ENCODE data around the gene FRG2.
"Not testable (repeated sequence)": the region's sequence is repeated elsewhere in the genome, so short reads cannot be mapped to it uniquely, and the experiment has no call there.

Gene FRG2

GRCh38 chr4:190027156-190027555 is at the start of gene FRG2:
Gene FRG2 (minus strand): TSS chr4:190027256. CDS start chr4:190027204, 52 bp downstream.
- H3K4me3 ChIP-seq (ENCODE audit: low read depth, low read length); in situ Hi-C loops (cut with HindIII; ENCODE audit: low sequenced_read_pairs); DNase-seq (ENCODE audit: low read depth, low spot score): not testable (repeated sequence)

GRCh38 chr4:190068351-190068750 is 41.3 kb upstream of the FRG2 start:
- H3K4me3 ChIP-seq (ENCODE audit: low read depth, low read length); DNase-seq (ENCODE audit: low read depth, low spot score); in situ Hi-C loops (cut with HindIII; ENCODE audit: low sequenced_read_pairs): not testable (repeated sequence)

- in situ Hi-C loops (cut with HindIII; ENCODE audit: low sequenced_read_pairs); H3K4me3 ChIP-seq (ENCODE audit: low read depth, low read length); DNase-seq (ENCODE audit: low read depth, low spot score): not testable (repeated sequence)
Observed at GRCh38 chr4:190064805-190065204, 37.7 kb upstream of the FRG2 start.

GRCh38 chr4:190064342-190064741 is 37.3 kb upstream of the FRG2 start, which contains the start of gene DBET:
Gene DBET (plus strand): TSS chr4:190064502.
- H3K4me3 ChIP-seq (ENCODE audit: low read depth, low read length); in situ Hi-C loops (cut with HindIII; ENCODE audit: low sequenced_read_pairs); DNase-seq (ENCODE audit: low read depth, low spot score): not testable (repeated sequence)

- H3K4me3 ChIP-seq (ENCODE audit: low read depth, low read length); DNase-seq (ENCODE audit: low read depth, low spot score); in situ Hi-C loops (cut with HindIII; ENCODE audit: low sequenced_read_pairs): not testable (repeated sequence)
Observed at GRCh38 chr4:190058997-190059396, 31.9 kb upstream of the FRG2 start.

- H3K4me3 ChIP-seq (ENCODE audit: low read depth, low read length); in situ Hi-C loops (cut with HindIII; ENCODE audit: low sequenced_read_pairs): not testable (repeated sequence)
Observed at GRCh38 chr4:190049378-190050239, 22.6 kb upstream of the FRG2 start.

GRCh38 chr4:190047627-190048026 is 20.6 kb upstream of the FRG2 start:
- DNase-seq (ENCODE audit: low read depth, low spot score); in situ Hi-C loops (cut with HindIII; ENCODE audit: low sequenced_read_pairs); H3K4me3 ChIP-seq (ENCODE audit: low read depth, low read length): not testable (repeated sequence)

More at GRCh38 chr4:190049378-190050239, 22.6 kb upstream of the FRG2 start:
- not testable (repeated sequence) for DNase-seq (ENCODE audit: low read depth, low spot score)

GRCh38 chr4:190040873-190041272 is 13.8 kb upstream of the FRG2 start:
- in situ Hi-C loops (cut with HindIII; ENCODE audit: low sequenced_read_pairs); DNase-seq (ENCODE audit: low read depth, low spot score); H3K4me3 ChIP-seq (ENCODE audit: low read depth, low read length): not testable (repeated sequence)

GRCh38 chr4:190037704-190038388 is 10.8 kb upstream of the FRG2 start:
- DNase-seq (ENCODE audit: low read depth, low spot score); H3K4me3 ChIP-seq (ENCODE audit: low read depth, low read length); in situ Hi-C loops (cut with HindIII; ENCODE audit: low sequenced_read_pairs): not testable (repeated sequence)

- H3K4me3 ChIP-seq (ENCODE audit: low read depth, low read length); in situ Hi-C loops (cut with HindIII; ENCODE audit: low sequenced_read_pairs); DNase-seq (ENCODE audit: low read depth, low spot score): not testable (repeated sequence)
Observed at GRCh38 chr4:190031264-190031663, 4.2 kb upstream of the FRG2 start.

GRCh38 chr4:190022614-190023281 is 4.3 kb downstream of the FRG2 start:
- H3K4me3 ChIP-seq (ENCODE audit: low read depth, low read length); DNase-seq (ENCODE audit: low read depth, low spot score); in situ Hi-C loops (cut with HindIII; ENCODE audit: low sequenced_read_pairs): not testable (repeated sequence)

- H3K4me3 ChIP-seq (ENCODE audit: low read depth, low read length); DNase-seq (ENCODE audit: low read depth, low spot score); in situ Hi-C loops (cut with HindIII; ENCODE audit: low sequenced_read_pairs): not testable (repeated sequence)
Observed at GRCh38 chr4:190021973-190022372, 5.1 kb downstream of the FRG2 start.

Data from astrocyte of the spinal cord (primary cell).